Choroid plexus epithelial cell (primary cell): Measurements from ENCODE around the gene MBOAT7.
"Not testable (repeated sequence)": the region's sequence is repeated elsewhere in the genome, so short reads cannot be mapped to it uniquely, and the experiment has no call there.

Experiments used
- DNase-seq: peaks from one replicate; pipeline ENCODE4 v3.0.0-alpha.2; 2010; ENCODE audit warnings: low read depth
- H3K4me3 ChIP-seq: 2 replicates; pipeline ENCODE4 v1.5.1; 2011; ENCODE audit warnings: low read depth, mild to moderate bottlenecking, control low read depth, low read length, moderate library complexity
- CTCF ChIP-seq: conservative IDR thresholded peaks from 2 replicates; pipeline ENCODE4 v1.5.1; 2011; ENCODE audit warnings: low read depth, mild to moderate bottlenecking, control low read depth, inconsistent platforms, low read length, moderate library complexity

The MBOAT7 gene

GRCh38 chr19:54209058-54209810, 19.9 kb upstream of the MBOAT7 start:
- no peak overlapping the region for H3K4me3 ChIP-seq
- no peak for TF ChIP-seq CTCF
- peak; percentile 14 for DNase-seq

DNA sequence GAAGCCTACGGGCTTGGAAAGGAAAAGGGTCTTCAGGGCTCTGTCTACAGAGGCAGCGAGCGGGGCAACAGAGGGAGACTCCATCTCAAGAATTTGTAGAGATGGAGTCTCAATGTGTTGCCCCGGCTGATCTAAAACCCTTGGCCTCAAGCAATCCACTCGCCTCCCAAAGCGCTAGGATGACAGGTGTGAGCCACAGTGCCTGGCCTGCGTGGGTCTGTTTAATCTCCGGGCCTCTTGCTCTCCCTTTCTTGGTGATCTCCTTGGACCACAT, 19.3 kb upstream of the MBOAT7 start:
- no peak for TF ChIP-seq CTCF
- H3K4me3 ChIP-seq: no peak overlapping the region
- DNase-seq: no peak

DNA sequence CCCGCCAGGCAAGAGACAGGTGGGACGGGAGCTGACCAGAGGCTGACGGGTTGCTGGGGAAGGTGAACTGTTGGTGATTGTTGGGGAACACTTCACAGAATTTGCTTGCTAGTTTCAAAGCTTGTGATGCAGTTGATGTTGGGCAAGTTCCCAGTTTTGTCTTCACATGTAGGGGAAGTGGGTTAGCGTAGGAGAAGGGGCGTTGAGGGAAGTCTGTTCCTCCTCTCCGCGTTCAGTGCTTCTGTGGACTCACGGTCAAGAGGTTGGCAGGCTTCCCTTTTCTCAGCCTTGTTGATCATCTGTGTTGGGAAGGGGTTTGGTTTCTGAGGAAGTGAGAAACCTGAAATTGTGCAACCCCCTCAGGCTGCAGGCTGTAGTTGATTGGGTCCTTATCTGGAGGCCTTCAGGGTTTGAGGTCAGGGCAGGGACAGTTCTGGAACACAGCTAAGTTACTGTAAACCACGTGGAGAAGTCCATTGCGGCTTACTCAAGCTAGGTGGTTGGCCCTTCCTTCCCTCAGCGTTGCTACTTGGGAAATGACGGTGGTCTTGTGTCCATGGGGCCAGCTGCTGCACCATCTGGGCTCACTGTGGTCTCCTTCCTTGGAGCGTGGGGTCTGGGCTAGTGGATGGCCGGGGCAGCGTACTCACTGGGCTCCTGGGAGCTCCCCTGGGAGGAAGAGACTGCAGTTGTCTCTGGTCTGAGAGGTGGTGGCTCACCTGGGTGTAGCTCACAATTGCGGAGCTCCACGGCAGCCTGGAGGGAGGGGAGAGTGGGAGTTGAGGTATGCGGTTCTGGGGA, 18.8 kb upstream of the MBOAT7 start:
- no peak overlapping the region for H3K4me3 ChIP-seq
- TF ChIP-seq CTCF: no peak
- DNase-seq: peak; percentile 99

GRCh38 chr19:54207676-54207982, 18.2 kb upstream of the MBOAT7 start:
- H3K4me3 ChIP-seq: no peak overlapping the region
- TF ChIP-seq CTCF: no peak
- no peak for DNase-seq

- not testable (repeated sequence) for DNase-seq, H3K4me3 ChIP-seq
Observed at GRCh38 chr19:54207193-54207592, 17.8 kb upstream of the MBOAT7 start.

DNA sequence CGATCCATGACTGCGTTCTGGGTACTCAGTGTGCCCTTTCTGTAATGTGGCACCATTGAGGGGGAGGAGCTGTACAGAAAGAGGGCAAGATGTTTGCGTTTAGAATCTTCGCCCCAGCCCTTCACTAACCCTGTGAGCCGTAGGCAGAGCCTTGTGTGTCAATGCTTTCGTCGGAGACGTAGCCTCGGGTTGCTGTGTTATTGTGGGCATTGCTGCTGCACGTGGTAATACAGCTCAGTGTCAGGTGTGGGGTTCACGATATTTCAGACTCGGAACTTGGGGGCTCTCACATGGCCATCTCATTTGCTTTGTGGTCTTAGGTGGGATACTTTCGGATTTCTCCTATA, 17.4 kb upstream of the MBOAT7 start:
- TF ChIP-seq CTCF: no peak
- no peak for DNase-seq
- no peak overlapping the region for H3K4me3 ChIP-seq

DNA sequence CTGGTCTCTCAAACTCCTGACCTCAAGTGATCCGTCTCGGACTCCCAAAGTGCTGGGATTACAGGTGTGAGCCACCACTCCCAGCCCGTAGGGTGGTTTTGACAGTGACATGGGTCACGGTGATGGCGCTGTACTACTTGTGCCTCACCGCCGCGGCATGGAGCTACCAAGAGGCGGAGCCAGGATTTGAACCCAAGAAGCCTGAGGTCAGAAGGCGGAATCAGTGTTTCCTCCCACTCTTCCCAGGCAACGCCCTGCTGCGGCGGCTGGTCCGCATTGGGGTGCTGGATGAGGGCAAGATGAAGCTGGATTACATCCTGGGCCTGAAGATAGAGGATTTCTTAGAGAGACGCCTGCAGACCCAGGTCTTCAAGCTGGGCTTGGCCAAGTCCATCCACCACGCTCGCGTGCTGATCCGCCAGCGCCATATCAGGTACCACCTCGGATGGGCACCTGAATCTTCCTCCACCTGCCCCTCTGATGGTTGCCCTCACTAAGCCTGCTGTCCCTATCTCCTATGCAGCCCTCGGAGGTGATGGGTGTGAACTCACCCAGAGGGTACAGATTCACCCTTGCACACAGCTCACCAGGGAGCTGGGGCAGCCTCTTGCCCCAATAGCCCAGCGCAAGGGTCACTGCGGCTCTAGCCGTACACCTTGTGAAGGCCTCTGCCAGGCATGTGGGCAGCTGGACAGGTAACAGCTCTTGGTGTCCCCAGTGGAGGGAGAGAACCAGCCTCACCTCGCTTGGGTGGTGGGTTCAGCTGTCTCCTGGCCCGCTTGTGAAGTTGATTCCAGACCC, 16.9 kb upstream of the MBOAT7 start:
- no peak for DNase-seq
- no peak for TF ChIP-seq CTCF
- H3K4me3 ChIP-seq: no peak overlapping the region
